Fibroblast of pulmonary artery (primary cell): ENCODE data around the gene C17orf113.

Experiments
- DNase-seq: peaks from one replicate; pipeline ENCODE4 v3.0.0-alpha.2; 2010; ENCODE audit warnings: low read depth
- H3K4me3 ChIP-seq: replicated peaks from 2 replicates; pipeline ENCODE4 v1.5.1; 2011; ENCODE audit warnings: low read depth, mild to moderate bottlenecking, control low read depth, low read length, moderate library complexity
- TF ChIP-seq, protein P1 (sequence below): IDR thresholded peaks from 2 replicates; pipeline ENCODE4 v1.5.1; 2011; ENCODE audit warnings: mild to moderate bottlenecking, control low read depth, low read length, inconsistent platforms; ENCODE audit errors: missing control alignments

C17orf113 gene

DNA sequence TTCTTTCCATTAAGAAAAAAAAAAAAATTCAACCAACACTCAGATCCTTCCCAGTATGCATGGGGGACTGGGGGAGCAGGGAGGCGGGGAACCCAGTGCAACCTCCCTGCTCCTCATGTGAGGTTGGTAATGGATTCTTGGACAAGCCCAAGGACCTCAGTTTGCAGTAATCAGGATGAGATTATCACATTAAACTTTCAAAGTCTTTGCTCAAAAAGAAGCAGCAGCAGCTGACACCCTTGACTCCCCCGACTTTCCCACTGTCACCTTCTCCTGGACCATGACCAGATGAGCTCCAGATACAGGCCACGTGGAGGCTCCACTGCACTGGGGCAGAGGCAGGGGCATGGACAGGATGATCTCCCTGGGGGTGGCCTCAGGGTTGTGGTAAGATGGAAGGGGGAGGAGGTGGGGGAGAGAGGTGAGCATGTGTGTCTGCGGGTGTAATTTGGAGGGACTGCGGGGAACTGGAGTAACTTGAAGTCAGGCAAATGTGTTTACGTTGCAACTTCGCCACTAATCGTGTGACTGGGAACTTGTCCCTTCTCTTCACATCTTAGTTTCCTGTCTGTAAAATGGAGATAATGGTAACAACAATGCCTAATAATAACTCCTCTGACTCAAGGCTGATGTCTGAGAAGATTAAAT is 28.1 kb upstream of the C17orf113 start:
- TF ChIP-seq, protein P1, sequence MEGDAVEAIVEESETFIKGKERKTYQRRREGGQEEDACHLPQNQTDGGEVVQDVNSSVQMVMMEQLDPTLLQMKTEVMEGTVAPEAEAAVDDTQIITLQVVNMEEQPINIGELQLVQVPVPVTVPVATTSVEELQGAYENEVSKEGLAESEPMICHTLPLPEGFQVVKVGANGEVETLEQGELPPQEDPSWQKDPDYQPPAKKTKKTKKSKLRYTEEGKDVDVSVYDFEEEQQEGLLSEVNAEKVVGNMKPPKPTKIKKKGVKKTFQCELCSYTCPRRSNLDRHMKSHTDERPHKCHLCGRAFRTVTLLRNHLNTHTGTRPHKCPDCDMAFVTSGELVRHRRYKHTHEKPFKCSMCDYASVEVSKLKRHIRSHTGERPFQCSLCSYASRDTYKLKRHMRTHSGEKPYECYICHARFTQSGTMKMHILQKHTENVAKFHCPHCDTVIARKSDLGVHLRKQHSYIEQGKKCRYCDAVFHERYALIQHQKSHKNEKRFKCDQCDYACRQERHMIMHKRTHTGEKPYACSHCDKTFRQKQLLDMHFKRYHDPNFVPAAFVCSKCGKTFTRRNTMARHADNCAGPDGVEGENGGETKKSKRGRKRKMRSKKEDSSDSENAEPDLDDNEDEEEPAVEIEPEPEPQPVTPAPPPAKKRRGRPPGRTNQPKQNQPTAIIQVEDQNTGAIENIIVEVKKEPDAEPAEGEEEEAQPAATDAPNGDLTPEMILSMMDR, result no peak
- DNase-seq, result no peak
- no peak overlapping the region for H3K4me3 ChIP-seq

DNA sequence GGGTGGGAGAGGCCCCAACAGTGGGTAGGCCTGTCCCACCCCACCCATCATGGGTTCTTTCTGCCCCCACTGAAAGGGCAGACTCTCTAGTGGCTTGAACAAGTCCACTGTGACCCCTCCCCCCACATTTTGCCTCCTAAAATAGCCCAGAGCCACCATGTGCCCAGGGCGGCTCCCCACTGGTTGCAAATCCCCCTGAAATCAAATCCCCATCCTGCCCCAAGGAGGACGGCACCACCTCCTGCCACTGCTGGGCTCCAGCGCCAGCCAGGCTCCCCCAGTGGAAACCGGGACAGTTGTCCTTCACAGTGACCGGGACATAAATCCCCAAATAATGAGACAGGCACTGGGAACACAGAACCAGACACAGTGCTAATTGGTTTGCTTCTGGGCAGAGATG is 27.4 kb upstream of the C17orf113 start:
- H3K4me3 ChIP-seq, result no peak overlapping the region
- DNase-seq, result no peak
- TF ChIP-seq, protein P1, result no peak

- H3K4me3 ChIP-seq, result no peak overlapping the region
- DNase-seq, result no peak
- TF ChIP-seq, protein P1, result no peak
These were observed 26.6 kb upstream of the C17orf113 start for GRCh38 chr17:42076797-42077559.

DNA sequence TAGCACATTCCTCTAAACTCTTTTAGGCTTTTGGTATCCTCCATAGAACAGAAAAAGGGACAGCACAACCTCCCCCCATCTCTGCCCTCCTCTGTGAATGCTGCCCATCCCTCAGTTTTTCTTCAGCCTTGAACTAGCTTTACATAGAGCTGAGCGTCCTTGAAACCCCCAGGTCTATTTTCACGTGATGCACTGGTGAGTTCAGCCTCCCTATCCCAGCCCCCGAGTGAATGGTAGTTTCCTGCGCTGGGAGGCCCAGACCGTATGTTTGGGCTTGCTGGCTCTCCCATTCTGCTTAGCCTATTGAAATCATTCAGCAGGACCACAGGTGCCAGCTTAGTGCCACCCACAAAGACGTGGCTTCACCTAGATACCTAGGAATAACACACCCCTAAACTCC is 25.4 kb upstream of the C17orf113 start:
- no peak overlapping the region for H3K4me3 ChIP-seq
- DNase-seq, result no peak
- TF ChIP-seq, protein P1, result no peak

GRCh38 chr17:42072323-42073187 is 22.2 kb upstream of the C17orf113 start:
- no peak for DNase-seq
- TF ChIP-seq, protein P1, result no peak
- H3K4me3 ChIP-seq, result no peak overlapping the region

DNA sequence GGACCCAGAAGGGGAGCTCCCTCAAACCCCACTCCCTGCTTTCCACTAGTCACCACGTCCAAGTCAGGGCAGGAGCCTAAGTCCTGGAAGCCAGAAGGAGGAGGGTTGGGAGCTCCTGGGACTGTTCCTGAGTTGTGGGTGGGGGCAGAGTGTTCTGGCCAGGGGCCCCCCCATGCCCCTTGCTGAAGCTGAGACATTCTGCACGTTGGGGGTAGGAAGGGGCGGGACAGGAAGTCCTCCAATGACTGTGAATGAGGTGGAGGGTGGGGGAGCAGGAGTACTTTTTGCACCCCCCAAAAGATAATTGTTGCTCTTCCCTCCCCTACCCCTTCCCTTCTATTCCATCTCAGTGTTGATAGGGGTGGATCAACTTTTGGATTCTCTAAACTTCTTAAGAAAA is 21.4 kb upstream of the C17orf113 start:
- TF ChIP-seq, protein P1, result no peak
- H3K4me3 ChIP-seq, result no peak overlapping the region
- no peak for DNase-seq
